ENCODE results near the gene ARHGAP24. TPM values are rescaled to one million over a fixed set of nuclear protein-coding genes. Genes with fewer than 3 reads are reported as not detected.

ARHGAP24 gene
- total and polyA plus RNA-seq, 2 of the 13 experiments (the other 11 are each of a cell fraction or from before 2014, with no cell fraction given), result 0.07 to 0.55 TPM

- ATAC-seq (no peak), DNase-seq (ENCODE audit: low spot score) (no peak), FAIRE-seq (no peak)
- in situ Hi-C loops (cut with HindIII; ENCODE audit: extremely low pct_ligation_motif_present, low pct_unique_long_range_greater_than_20kb), result no loop called here
- H3K9me3 ChIP-seq (ENCODE audit: low read length), result no peaks in the 10 kb centered on the region
- no peak overlapping the region for H3K4me3 ChIP-seq (replicated peaks in 1 of 3; ENCODE audit: insufficient read depth in 1 of 3, low read depth in 2 of 3, low read length in 3 of 3)
- no peak overlapping the region for H3K4me2 ChIP-seq (ENCODE audit: low read depth, low read length)
- POLR2A ChIA-PET, result no interaction called here
- no peak overlapping the region for H3K9ac ChIP-seq (ENCODE audit: insufficient read depth, low read depth, low read length)
- intact Hi-C loops (cut with micrococcal nuclease; ENCODE audit: unreplicated experiment), result no loop called here
- CTCF ChIA-PET (ENCODE audit: low intra/inter-chr PET ratio, low total read pairs), result no interaction called here
- TF ChIP-seq AHDC1 (CRISPR knock-in tag; IDR thresholded peaks at IDR 0.05; ENCODE audit: borderline replicate concordance), result no peak
- no peak for TF ChIP-seq ZNF713 (CRISPR knock-in tag; IDR thresholded peaks at IDR 0.05)
- TF ChIP-seq NFE2L1 (CRISPR knock-in tag; IDR thresholded peaks at IDR 0.05; ENCODE audit: borderline replicate concordance), result no peak
- TF ChIP-seq HNRNPH1 (optimal IDR thresholded peaks at IDR 0.05; ENCODE audit: low read depth, low read length), result no peak
- no peak for TF ChIP-seq JDP2 (CRISPR knock-in tag; IDR thresholded peaks at IDR 0.05; ENCODE audit: borderline replicate concordance)
- TF ChIP-seq, protein P1, sequence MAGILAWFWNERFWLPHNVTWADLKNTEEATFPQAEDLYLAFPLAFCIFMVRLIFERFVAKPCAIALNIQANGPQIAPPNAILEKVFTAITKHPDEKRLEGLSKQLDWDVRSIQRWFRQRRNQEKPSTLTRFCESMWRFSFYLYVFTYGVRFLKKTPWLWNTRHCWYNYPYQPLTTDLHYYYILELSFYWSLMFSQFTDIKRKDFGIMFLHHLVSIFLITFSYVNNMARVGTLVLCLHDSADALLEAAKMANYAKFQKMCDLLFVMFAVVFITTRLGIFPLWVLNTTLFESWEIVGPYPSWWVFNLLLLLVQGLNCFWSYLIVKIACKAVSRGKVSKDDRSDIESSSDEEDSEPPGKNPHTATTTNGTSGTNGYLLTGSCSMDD (CRISPR knock-in tag; IDR thresholded peaks at IDR 0.05), result no peak
- TF ChIP-seq SP5 (CRISPR knock-in tag; IDR thresholded peaks at IDR 0.05; ENCODE audit: borderline replicate concordance, low read depth), result no peak
- TF ChIP-seq HES4 (CRISPR knock-in tag; IDR thresholded peaks at IDR 0.05; ENCODE audit: borderline replicate concordance), result no peak
- no peak for TF ChIP-seq MBD4 (IDR thresholded peaks at IDR 0.05; ENCODE audit: borderline replicate concordance, low read length)
- TF ChIP-seq, protein P2, sequence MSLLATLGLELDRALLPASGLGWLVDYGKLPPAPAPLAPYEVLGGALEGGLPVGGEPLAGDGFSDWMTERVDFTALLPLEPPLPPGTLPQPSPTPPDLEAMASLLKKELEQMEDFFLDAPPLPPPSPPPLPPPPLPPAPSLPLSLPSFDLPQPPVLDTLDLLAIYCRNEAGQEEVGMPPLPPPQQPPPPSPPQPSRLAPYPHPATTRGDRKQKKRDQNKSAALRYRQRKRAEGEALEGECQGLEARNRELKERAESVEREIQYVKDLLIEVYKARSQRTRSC (CRISPR knock-in tag; IDR thresholded peaks at IDR 0.05; ENCODE audit: low read depth), result no peak
- no peaks in the 10 kb centered on the region for H3K36me3 ChIP-seq (replicated peaks in 1 of 2; ENCODE audit: control insufficient read depth in 1 of 2, insufficient read depth in 2 of 2, low read length in 2 of 2)
- no peak overlapping the region for H3K27ac ChIP-seq (ENCODE audit: extremely low read length, insufficient read depth, low read length)
- H3K4me1 ChIP-seq (ENCODE audit: insufficient read depth, low read length), result no peaks in the 10 kb centered on the region
- 15% methylated on average over 5 of the region's 5 CpGs for WGBS (ENCODE audit: low lambda C conversion rate)
- no peak overlapping the region for H2AFZ ChIP-seq (ENCODE audit: low read length)
- H3K79me2 ChIP-seq (ENCODE audit: insufficient read depth, low read length), result no peaks in the 10 kb centered on the region
- BruUV-seq (replicated peaks), result no TSS peak
- no peaks in the 10 kb centered on the region for H3K27me3 ChIP-seq (ENCODE audit: control insufficient read depth in 1 of 2, insufficient read depth in 2 of 2, low read length in 2 of 2)
- H4K20me1 ChIP-seq (ENCODE audit: insufficient read depth, low read length), result no peaks in the 10 kb centered on the region
Measured at GRCh38 chr4:85861064-85861765, 386.3 kb downstream of the ARHGAP24 start.

Data from HepG2 (cell line).